IPS-18a (cell line): Measurements from ENCODE around the gene NR1D1.

Source experiments
- H3K27ac ChIP-seq: one replicate; pipeline ENCODE4 v1.5.1; 2013; ENCODE audit warnings: low read length
- H3K27me3 ChIP-seq: one replicate; pipeline ENCODE4 v1.6.1; 2013; ENCODE audit warnings: mild to moderate bottlenecking, low read length; ENCODE audit not compliant: control insufficient read depth, insufficient read depth
- H3K36me3 ChIP-seq: one replicate; pipeline ENCODE4 v1.6.1; 2013; ENCODE audit warnings: low read depth, low read length; ENCODE audit not compliant: control insufficient read depth
- H3K4me1 ChIP-seq: one replicate; pipeline ENCODE4 v1.6.1; 2013; ENCODE audit warnings: low read depth, low read length; ENCODE audit not compliant: control insufficient read depth
- H3K4me3 ChIP-seq: one replicate; pipeline ENCODE4 v1.5.1; 2013; ENCODE audit warnings: low read length
- H3K9ac ChIP-seq: one replicate; pipeline ENCODE4 v1.6.1; 2013; ENCODE audit warnings: mild to moderate bottlenecking, low read length, moderate library complexity
- H3K9me3 ChIP-seq: one replicate; pipeline ENCODE4 v1.6.1; 2013; ENCODE audit warnings: low read depth, low read length; ENCODE audit not compliant: control insufficient read depth

NR1D1 gene

GRCh38 chr17:40093005-40093579, 7.3 kb downstream of the NR1D1 start:
- Histone ChIP-seq H3K9ac (no peak overlapping the region), H3K36me3 (peaks cover 18% of the 10 kb centered on the region), H3K4me1 (peaks cover 11% of the 10 kb centered on the region), H3K27ac (no peak overlapping the region), H3K9me3 (no peaks in the 10 kb centered on the region), H3K27me3 (no peaks in the 10 kb centered on the region), H3K4me3 (no peak overlapping the region)

DNA sequence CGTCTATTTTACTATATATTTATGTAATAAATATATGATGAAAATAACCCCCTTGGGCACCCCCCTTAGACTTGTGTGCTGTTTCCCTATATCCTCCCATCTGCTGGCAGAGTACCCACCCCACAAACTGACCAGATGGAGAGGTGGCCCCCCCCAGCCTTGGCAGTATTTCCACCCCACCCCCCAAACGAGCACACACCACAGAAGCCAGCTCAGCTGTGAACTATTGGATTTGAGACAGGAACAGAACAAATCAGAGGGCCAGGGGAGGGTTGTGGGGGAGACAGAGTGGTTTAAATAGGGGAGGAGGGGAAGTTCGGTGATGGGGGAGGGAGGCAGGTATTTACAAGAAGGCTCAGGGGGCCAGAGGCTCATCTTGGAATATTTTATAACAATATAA, 7.8 kb downstream of the NR1D1 start:
- Histone ChIP-seq H3K27me3 (no peaks in the 10 kb centered on the region), H3K9me3 (no peaks in the 10 kb centered on the region), H3K36me3 (peaks cover 18% of the 10 kb centered on the region), H3K9ac (no peak overlapping the region), H3K4me1 (peaks cover 6% of the 10 kb centered on the region), H3K4me3 (no peak overlapping the region), H3K27ac (no peak overlapping the region)

DNA sequence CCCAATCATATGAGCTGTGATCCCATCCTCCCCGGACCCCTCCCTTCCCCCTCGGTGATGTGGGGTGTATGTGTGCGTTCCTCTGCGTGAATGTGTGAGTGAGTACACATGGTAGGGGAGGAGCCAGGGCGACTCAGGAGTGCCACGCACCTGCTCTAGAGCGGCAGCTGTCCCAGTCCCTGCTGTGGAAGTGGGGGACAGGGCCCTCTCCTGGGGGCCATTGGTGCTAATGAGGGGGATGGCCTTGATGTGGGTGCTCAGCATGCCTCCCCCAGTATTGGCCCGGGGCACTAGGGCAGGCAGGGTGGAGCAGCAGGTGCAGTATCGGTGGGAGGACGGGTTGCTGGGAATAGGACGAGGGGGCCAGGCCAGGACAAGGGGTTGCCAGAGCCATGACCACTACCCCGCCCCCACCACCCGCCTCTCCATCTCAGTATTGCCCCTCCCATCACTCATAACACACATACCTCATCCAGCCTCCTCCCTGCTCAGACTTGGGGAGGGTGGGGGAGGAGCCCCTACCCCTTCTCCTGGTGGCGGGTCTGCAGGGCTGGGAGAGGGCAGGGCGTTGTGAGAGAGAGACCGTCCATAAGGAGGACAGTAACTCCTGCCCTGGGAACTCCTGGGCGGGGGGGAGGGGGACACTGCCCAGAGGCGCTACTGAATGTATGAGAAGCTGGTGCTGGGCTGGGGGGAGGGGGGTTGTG, 8.5 kb downstream of the NR1D1 start:
- no peaks in the 10 kb centered on the region for H3K9me3 ChIP-seq
- no peak overlapping the region for H3K4me3 ChIP-seq
- peaks cover 6% of the 10 kb centered on the region for H3K4me1 ChIP-seq
- H3K9ac ChIP-seq = no peak overlapping the region
- H3K27ac ChIP-seq = no peak overlapping the region
- H3K27me3 ChIP-seq = no peaks in the 10 kb centered on the region
- H3K36me3 ChIP-seq = peaks cover 23% of the 10 kb centered on the region

DNA sequence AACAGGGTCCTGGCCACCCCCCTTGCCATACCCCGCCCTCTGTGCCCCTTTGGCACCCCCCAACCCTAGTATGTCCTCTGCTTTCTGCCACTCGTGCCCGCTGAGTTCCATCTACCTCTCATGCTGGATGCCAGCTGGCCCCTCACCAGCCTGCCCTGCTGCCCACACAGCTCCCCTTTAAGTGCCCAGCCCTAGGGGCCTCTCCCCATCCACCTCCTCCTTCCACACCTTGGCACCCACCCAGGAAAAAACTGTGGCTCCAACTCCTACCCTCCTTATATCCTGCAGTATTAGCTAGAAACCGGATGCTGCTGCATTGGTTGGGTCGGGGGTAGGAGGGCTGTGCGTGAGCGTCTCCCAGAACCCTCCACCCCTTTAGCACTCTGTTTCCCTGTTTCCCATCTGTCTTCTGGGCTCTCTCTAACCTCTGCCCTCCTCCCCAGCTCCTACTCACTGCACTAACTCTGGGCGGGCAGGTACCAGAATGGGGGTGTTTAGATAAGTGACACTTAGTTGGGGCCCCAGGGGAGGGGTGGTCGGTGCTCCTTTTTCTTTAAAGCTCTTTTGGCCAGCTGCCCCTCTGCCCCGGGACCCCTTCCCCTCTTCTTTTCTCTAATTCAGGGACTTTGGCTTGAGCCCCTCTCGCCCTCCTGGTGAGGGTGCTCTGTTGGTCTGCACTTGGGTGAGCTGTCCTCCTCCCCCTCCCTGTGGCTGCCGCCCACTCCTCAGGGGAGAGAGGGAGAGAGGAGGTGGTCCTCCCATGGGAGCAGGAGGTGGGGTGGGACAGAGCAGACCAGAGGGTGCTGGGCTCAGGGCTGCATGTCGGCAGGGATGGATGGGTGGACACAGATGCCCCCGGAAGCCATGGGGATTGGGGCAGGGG, 9.9 kb downstream of the NR1D1 start:
- Histone ChIP-seq H3K9ac (no peak overlapping the region), H3K4me3 (no peak overlapping the region), H3K9me3 (no peaks in the 10 kb centered on the region), H3K36me3 (peaks cover 19% of the 10 kb centered on the region), H3K27ac (no peak overlapping the region), H3K27me3 (no peaks in the 10 kb centered on the region), H3K4me1 (peaks cover 6% of the 10 kb centered on the region)

- peaks cover 18% of the 10 kb centered on the region for H3K36me3 ChIP-seq
- H3K27ac ChIP-seq = no peak overlapping the region
- H3K4me3 ChIP-seq = no peak overlapping the region
- H3K27me3 ChIP-seq = no peaks in the 10 kb centered on the region
- peaks cover 6% of the 10 kb centered on the region for H3K4me1 ChIP-seq
- H3K9ac ChIP-seq = no peak overlapping the region
- H3K9me3 ChIP-seq = no peaks in the 10 kb centered on the region
These were observed 11.1 kb downstream of the NR1D1 start for GRCh38 chr17:40089077-40089895.

DNA sequence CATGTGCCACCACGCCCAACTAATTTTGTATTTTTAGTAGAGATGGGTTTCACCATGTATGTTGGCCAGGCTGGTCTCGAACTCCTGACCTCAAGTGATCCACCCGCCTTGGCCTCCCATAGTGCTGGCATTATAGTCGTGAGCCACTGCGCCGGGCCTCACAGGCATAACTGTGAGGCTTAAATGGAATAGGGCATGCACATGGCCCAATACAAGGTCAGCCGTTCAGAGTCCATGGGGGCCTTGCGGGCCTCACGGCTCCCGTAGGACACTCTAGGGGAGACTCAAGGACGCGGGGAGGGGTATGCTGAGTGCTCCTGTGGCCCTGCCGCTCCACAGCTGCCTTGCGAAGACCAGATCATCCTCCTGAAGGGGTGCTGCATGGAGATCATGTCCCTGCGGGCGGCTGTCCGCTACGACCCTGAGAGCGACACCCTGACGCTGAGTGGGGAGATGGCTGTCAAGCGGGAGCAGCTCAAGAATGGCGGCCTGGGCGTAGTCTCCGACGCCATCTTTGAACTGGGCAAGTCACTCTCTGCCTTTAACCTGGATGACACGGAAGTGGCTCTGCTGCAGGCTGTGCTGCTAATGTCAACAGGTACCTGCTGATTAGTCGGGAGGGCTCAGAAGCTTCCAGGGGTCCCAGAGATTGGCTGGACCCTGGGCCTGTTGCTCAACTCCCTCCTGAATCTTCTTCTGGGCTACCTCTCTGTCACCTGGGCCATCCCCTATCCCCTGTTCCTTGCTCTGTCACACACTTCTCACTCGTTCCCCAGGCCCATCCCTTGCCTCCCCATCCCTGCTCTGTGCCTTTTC, 12.3 kb downstream of the NR1D1 start:
- no peaks in the 10 kb centered on the region for H3K9me3 ChIP-seq
- H3K4me3 ChIP-seq = no peak overlapping the region
- no peaks in the 10 kb centered on the region for H3K27me3 ChIP-seq
- peaks cover 6% of the 10 kb centered on the region for H3K4me1 ChIP-seq
- peaks cover 9% of the 10 kb centered on the region for H3K36me3 ChIP-seq
- H3K9ac ChIP-seq = no peak overlapping the region
- no peak overlapping the region for H3K27ac ChIP-seq

DNA sequence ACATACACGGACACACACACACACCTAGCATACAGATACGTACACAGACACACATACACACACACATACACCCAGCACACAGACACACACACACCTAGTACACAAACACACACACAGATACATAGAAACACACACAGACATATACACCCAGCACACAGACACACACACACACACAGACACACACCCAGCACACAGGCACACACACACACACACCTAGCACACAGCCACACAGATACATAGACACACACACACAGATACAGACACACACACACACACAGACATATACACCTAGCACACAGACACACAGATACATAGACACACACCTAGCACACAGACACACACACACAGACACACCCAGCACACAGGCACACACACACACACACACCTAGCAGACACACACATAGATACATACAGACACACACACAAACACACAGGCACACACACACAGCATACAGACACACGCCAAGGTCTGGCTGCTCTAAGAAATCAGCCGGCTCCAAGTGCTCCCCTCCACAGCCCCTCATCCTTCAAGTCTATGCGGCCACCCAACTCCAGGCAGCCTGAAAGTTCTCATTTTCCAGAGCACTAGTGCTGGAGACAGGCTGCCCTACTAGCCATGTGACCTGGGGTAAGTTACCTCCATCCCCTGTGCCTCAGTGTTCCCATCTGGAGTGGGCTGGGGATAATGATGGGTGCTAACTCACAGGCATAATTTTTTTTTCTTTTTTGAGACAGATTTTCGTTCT, 13.2 kb downstream of the NR1D1 start:
- H3K36me3 ChIP-seq = peaks cover 9% of the 10 kb centered on the region
- no peaks in the 10 kb centered on the region for H3K9me3 ChIP-seq
- no peak overlapping the region for H3K9ac ChIP-seq
- H3K27ac ChIP-seq = no peak overlapping the region
- H3K27me3 ChIP-seq = no peaks in the 10 kb centered on the region
- peaks cover 6% of the 10 kb centered on the region for H3K4me1 ChIP-seq
- H3K4me3 ChIP-seq = no peak overlapping the region

DNA sequence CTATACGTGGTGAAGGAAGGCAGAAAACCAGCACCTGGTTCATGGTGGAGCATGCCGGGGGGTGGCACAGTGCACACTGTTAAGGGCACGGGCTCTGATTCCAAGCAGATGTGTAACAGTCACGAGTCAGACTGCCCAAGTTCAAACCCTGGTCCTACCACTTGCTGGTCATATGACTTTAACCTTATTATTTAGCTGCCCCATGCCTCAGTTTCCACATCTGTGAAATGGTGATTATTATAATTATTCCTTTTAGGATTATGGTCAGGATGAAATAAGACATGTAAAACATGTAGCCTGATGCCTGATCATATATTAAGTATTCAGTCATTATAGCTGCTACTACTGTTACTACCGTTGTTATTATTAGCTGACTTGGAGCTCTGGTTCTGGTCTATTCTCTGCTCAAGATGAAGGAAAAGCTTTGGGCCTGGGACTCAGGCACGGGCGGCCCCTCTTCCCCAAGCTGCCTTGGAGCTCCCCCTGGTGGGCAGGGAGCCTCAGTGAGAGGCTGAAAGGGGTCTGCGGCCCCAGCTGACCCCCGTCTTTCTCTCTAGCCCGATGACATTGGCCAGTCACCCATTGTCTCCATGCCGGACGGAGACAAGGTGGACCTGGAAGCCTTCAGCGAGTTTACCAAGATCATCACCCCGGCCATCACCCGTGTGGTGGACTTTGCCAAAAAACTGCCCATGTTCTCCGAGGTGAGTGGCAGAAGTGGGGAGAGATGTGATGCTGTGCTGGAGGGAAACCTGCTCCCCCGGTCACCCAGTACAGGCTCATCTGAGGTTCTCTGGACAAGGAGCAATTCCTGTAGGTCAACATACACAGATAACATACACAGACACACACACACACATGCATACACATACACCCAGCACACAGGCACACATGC, 14.0 kb downstream of the NR1D1 start:
- H3K27ac ChIP-seq = no peak overlapping the region
- peaks cover 9% of the 10 kb centered on the region for H3K36me3 ChIP-seq
- no peaks in the 10 kb centered on the region for H3K9me3 ChIP-seq
- H3K4me1 ChIP-seq = no peaks in the 10 kb centered on the region
- no peak overlapping the region for H3K9ac ChIP-seq
- no peak overlapping the region for H3K4me3 ChIP-seq
- H3K27me3 ChIP-seq = no peaks in the 10 kb centered on the region

DNA sequence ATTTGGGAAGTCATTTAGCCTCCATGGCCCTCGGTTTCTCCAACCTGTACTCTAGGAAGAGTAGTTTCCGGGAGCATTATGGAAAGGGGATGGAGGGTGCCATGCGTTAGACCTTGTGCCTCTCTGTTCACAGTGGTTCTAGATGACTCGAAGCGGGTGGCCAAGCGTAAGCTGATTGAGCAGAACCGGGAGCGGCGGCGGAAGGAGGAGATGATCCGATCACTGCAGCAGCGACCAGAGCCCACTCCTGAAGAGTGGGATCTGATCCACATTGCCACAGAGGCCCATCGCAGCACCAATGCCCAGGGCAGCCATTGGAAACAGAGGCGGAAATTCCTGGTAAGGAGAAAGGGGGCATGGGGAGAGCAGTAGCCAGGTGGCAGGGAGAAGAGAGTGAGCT, 15.9 kb downstream of the NR1D1 start:
- Histone ChIP-seq H3K4me3 (no peak overlapping the region), H3K27ac (no peak overlapping the region), H3K9me3 (no peaks in the 10 kb centered on the region), H3K27me3 (no peaks in the 10 kb centered on the region), H3K9ac (no peak overlapping the region), H3K4me1 (no peaks in the 10 kb centered on the region), H3K36me3 (peaks cover 9% of the 10 kb centered on the region)
